K562 (cell line): ENCODE data around the gene CCDC200. TPM values are rescaled to one million over a fixed set of nuclear protein-coding genes. Genes with fewer than 3 reads are reported as not detected.

ENCODE experiments used
- ATAC-seq: fragments of 200-7000 bp; cut with Tn5 transposase; 3 replicates; pipeline ENCODE4 v1.9.1; 2020; ENCODE audit warnings: moderate library complexity
- BruUV-seq: library from RNA; stranded (reverse); fragments of 400-500 nt; replicated peaks from 2 replicates; lab custom pipeline; 2021; lab: Mats Ljungman, UMichigan
- CTCF ChIA-PET: fragments of 300-600 bp; formaldehyde crosslinking; extraction: SDS; loops from one replicate; lab custom pipeline; 2021; ENCODE audit warnings: low intra/inter-chr PET ratio; lab: Yijun Ruan, JAX
- POLR2A ChIA-PET: fragments of 300-600, 350-650 bp; sonication (Branson Sonifier 250); formaldehyde crosslinking; extraction: SDS; loops from one replicate; lab custom pipeline; 2021; ENCODE audit warnings: antibody characterized with exemption, inconsistent platforms; lab: Yijun Ruan, JAX
- DNase-seq, 4 experiments: peaks; one replicate each; pipeline versions ENCODE4 v3.0.0 to v3.0.0-alpha.2; 2011 to 2018; ENCODE audit warnings: low spot score in 3 of 4, mixed read lengths in 3 of 4; ENCODE audit errors: extremely low read depth in 1 of 4
- FAIRE-seq: peaks from 2 replicates; lab custom pipeline; 2011; peaks lifted over from hg19 to GRCh38; lab: Jason Lieb, UNC
- H2AFZ ChIP-seq: 2 replicates; pipeline ENCODE4 v1.6.0; 2011; ENCODE audit warnings: low read depth, low read length, control low read depth, inconsistent platforms
- H3K27ac ChIP-seq: fragments of 200-600 bp; 3 replicates; pipeline ENCODE4 v1.8.0; 2011; ENCODE audit warnings: low read depth, mild to moderate bottlenecking, control low read depth, inconsistent platforms, low read length, moderate library complexity, mixed read lengths; ENCODE audit errors: extremely low read depth
- H3K27me3 ChIP-seq, 2 experiments: fragments of 300-600 bp in 1 of 2; 2 replicates in 1 of 2; 3 replicates in 1 of 2; pipeline versions ENCODE4 v1.6.0 to v1.8.0; 2011; ENCODE audit warnings: inconsistent platforms in 2 of 2, low read length in 2 of 2, mild to moderate bottlenecking in 1 of 2, mixed read lengths in 1 of 2, moderate library complexity in 1 of 2; ENCODE audit not compliant: control insufficient read depth in 2 of 2, insufficient read depth in 2 of 2
- H3K36me3 ChIP-seq: fragments of 300-600 bp; 3 replicates; pipeline ENCODE4 v1.8.0; 2011; ENCODE audit warnings: mild to moderate bottlenecking, low read length, inconsistent platforms; ENCODE audit not compliant: control insufficient read depth, insufficient read depth
- H3K4me1 ChIP-seq, 2 experiments: fragments of 200-600 bp in 1 of 2; replicated peaks in 1 of 2; 2 replicates in 1 of 2; 3 replicates in 1 of 2; pipeline versions ENCODE4 v1.5.1 to v1.8.0; 2011; ENCODE audit warnings: inconsistent platforms in 2 of 2, low read length in 2 of 2, mild to moderate bottlenecking in 1 of 2, mixed read lengths in 1 of 2, moderate library complexity in 1 of 2; ENCODE audit not compliant: control insufficient read depth in 2 of 2, insufficient read depth in 2 of 2
- H3K4me2 ChIP-seq: 2 replicates; pipeline ENCODE4 v1.6.1; 2011; ENCODE audit warnings: low read length, control low read depth, inconsistent platforms, mixed read lengths; ENCODE audit not compliant: insufficient read depth
- H3K4me3 ChIP-seq: fragments of 200-600 bp; sonication (generic), shearing (Covaris generic); 2 replicates; pipeline ENCODE4 v1.5.1; 2016; ENCODE audit warnings: control low read depth, inconsistent platforms
- H3K79me2 ChIP-seq: fragments of 200-600 bp; 3 replicates; pipeline ENCODE4 v1.8.0; 2011; ENCODE audit warnings: low read length, inconsistent platforms; ENCODE audit not compliant: control insufficient read depth, insufficient read depth
- H3K9ac ChIP-seq, 2 experiments: 2 replicates each; pipeline versions ENCODE4 v1.6.0 to v1.6.1; 2011; ENCODE audit warnings: low read depth in 2 of 2, low read length in 2 of 2, control low read depth in 1 of 2, inconsistent platforms in 1 of 2, mild to moderate bottlenecking in 1 of 2, mixed read lengths in 1 of 2; ENCODE audit not compliant: insufficient read depth in 1 of 2
- H3K9me1 ChIP-seq: one replicate; pipeline ENCODE4 v1.6.0; 2011; ENCODE audit warnings: inconsistent platforms, mild to moderate bottlenecking, low read length, moderate library complexity; ENCODE audit not compliant: control insufficient read depth, insufficient read depth
- H3K9me3 ChIP-seq: replicated peaks from 2 replicates; pipeline ENCODE4 v1.5.1; 2011; ENCODE audit warnings: low read depth, low read length, inconsistent platforms; ENCODE audit not compliant: control insufficient read depth, insufficient read depth
- H4K20me1 ChIP-seq: replicated peaks from 2 replicates; pipeline ENCODE4 v1.6.1; 2011; ENCODE audit warnings: low read length, inconsistent platforms, mixed read lengths; ENCODE audit not compliant: control insufficient read depth, insufficient read depth
- DIDO1 ChIP-seq: fragments of 450-650 bp; IDR thresholded peaks from 2 replicates; pipeline ENCODE4 v1.6.1; 2016; ENCODE audit warnings: low read depth, missing biosample characterization, missing genetic modification characterization
- RAD21 ChIP-seq, 2 experiments: fragments of 250-450 bp in 1 of 2; fragments of 450-650 bp in 1 of 2; sonication (Bioruptor Pico) in 1 of 2; formaldehyde crosslinking in 1 of 2; IDR thresholded peaks in 1 of 2; conservative IDR thresholded peaks in 1 of 2; 2 replicates each; pipeline versions ENCODE4 v1.4.0 to v1.8.0; 2020 to 2022; ENCODE audit warnings: mild to moderate bottlenecking in 2 of 2, moderate library complexity in 1 of 2
- YY1 ChIP-seq, 3 experiments: IDR thresholded peaks; 2 replicates each; pipeline ENCODE4 v1.6.1; 2011; ENCODE audit warnings: low read length in 2 of 3, mild to moderate bottlenecking in 2 of 3, moderate library complexity in 2 of 3, borderline replicate concordance in 1 of 3, control low read depth in 1 of 3, low read depth in 1 of 3; ENCODE audit not compliant: insufficient read depth in 3 of 3, insufficient replicate concordance in 2 of 3, control insufficient read depth in 1 of 3, insufficient read length in 1 of 3; ENCODE audit errors: extremely low read depth in 1 of 3
- ZNF24 ChIP-seq: fragments of 450-650 bp; IDR thresholded peaks from 2 replicates; pipeline ENCODE4 v1.6.1; 2016
- ZNF699 ChIP-seq: fragments of 250-450 bp; sonication (Bioruptor Pico); IDR thresholded peaks from 2 replicates; pipeline ENCODE4 v1.8.0; 2021; ENCODE audit warnings: mild to moderate bottlenecking, moderate library complexity; ENCODE audit not compliant: insufficient replicate concordance
- WGBS: fragments of 100-300 bp; shearing (Covaris generic); methylation state at CpG from one replicate; pipeline ENCODE4 v1.1.6; 2016; ENCODE audit warnings: low coverage, mixed read lengths; ENCODE audit not compliant: insufficient coverage; ENCODE audit errors: missing lambda C conversion rate; 5-methylcytosine and 5-hydroxymethylcytosine counted together
- in situ Hi-C: fragments of 300-500 bp; cut with MboI; formaldehyde crosslinking; loops from 4 replicates; pipeline ENCODE4 v1.15.0; 2018; ENCODE audit warnings: inconsistent platforms, mixed read lengths
- intact Hi-C: fragments of 100-400 bp; cut with micrococcal nuclease; formaldehyde crosslinking; loops from 2 replicates; pipeline ENCODE4 v1.14.2; 2022
- polyA plus RNA-seq, 8 experiments: library from polyadenylated mRNA; depleted of rRNA in 4 of 8; stranded (reverse) in 5 of 8; unstranded in 3 of 8; fragments of >200 nt; fragmentation: Nextera tagmentation in 2 of 8; fragmentation: Illumina TruSeq in 1 of 8; extraction: Ambion mirVana in 2 of 8; extraction: Trizol in 1 of 8; gene quantifications; 2 replicates each; pipeline versions ENCODE4 v1.2.1 to v1.2.3, GENCODE V29; 2011 to 2014; ENCODE audit warnings: inconsistent platforms in 1 of 8, missing spikeins in 1 of 8
- total RNA-seq, 7 experiments: library from RNA; depleted of rRNA in 6 of 7; stranded (reverse); fragments of >200 nt in 6 of 7; fragmentation: Illumina TruSeq in 2 of 7; extraction: Trizol in 2 of 7; gene quantifications; 2 replicates each; pipeline versions ENCODE4 v1.2.1 to v1.2.3, GENCODE V29; 2011 to 2021; ENCODE audit warnings: low replicate concordance in 1 of 7

The CCDC200 gene
- total and polyA plus RNA-seq, 9 of the 15 experiments (the other 6 are each of a cell fraction or from before 2014, with no cell fraction given) = 0.14 TPM; not detected in 8

DNA sequence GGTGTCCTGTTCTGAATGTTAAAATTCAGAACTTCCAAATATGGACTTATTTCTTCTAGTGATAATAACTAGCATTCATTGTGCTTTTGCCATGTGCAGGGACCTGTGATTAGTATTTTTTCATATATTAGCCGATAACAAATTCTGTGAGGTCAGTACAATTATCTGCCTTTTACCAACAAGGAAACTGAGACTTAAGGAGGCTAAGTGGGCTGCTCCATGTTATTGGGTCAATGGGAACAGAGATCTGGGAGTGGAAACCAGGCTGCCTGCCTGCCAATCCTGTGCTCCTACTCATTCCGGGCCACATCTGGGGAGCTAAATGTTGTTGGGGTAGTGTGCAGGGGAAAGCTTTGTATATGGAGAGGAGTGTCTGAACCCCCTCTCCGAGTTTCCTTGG is 13.1 kb downstream of the CCDC200 start:
- Histone ChIP-seq H2AFZ (no peak overlapping the region), H3K79me2 (no peaks in the 10 kb centered on the region), H3K9me1 (no peaks in the 10 kb centered on the region), H3K4me2 (no peak overlapping the region), H3K36me3 (peaks cover 5% of the 10 kb centered on the region; the same call in 1 of the 3 replicates), H3K9ac (peak overlapping the region in 1 of 2 experiments; percentile 0; a peak in 1 of 4 replicates), H3K27me3 (no peaks in the 10 kb centered on the region), H4K20me1 (no peaks in the 10 kb centered on the region), H3K4me3 (no peak overlapping the region), H3K27ac (no peak overlapping the region), H3K4me1 (peaks cover 3 to 9% of the 10 kb centered on the region in 2 experiments; a peak in 2 of 5 replicates), H3K9me3 (no peaks in the 10 kb centered on the region)
- ChIA-PET CTCF (no interaction called here), POLR2A (interaction anchor here (0.6 to 7.6 kb wide), 5 partner anchors 11 to 204 kb away, joined by 3 to 89 read pairs (median 7); no protein-coding TSS in a partner anchor)
- ATAC-seq (no peak), FAIRE-seq (no peak), DNase-seq (no peak)
- no TSS peak for BruUV-seq
- 56% methylated on average over 3 of the region's 3 CpGs for WGBS
- TF ChIP-seq ZNF24 = no peak
- TF ChIP-seq RAD21 (CRISPR knock-in tag; conservative IDR thresholded peaks at IDR 0.05 in 1 of 2, IDR thresholded peaks at IDR 0.05 in 1 of 2) = no peak
- no peak for TF ChIP-seq DIDO1 (tag)
- no peak for TF ChIP-seq YY1 (IDR thresholded peaks at IDR 0.05; ENCODE audit: borderline replicate concordance in 1 of 3, control insufficient read depth in 1 of 3, extremely low read depth in 1 of 3, insufficient read depth in 3 of 3, insufficient read length in 1 of 3, insufficient replicate concordance in 2 of 3, low read depth in 1 of 3, low read length in 2 of 3)
- in situ Hi-C loops (no loop called here), intact Hi-C loops (no loop called here)

DNA sequence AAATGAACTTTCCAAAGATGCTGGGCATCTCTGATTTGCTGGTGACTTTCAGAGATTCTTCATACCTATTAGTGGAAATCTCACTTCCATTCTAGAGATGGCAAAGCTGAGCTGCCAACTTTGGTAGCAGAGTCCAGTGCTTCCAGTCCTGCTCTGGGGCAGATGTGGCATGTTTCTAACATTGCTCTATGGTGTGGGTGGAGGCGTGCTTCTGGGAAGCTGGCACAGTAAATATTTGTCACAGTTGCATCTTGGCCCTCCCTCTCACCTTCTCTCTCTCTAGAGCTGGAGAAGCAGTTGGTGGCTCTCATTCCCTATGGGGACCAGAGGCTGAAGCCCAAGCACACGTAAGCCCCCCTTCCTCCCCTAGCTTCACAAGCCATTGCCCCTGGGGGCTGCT is 14.9 kb downstream of the CCDC200 start:
- Histone ChIP-seq H3K4me1 (peaks cover 3 to 9% of the 10 kb centered on the region in 2 experiments; a peak in 2 of 5 replicates), H3K36me3 (peaks cover 12% of the 10 kb centered on the region; the same call in 2 of the 3 replicates), H3K27me3 (no peaks in the 10 kb centered on the region), H3K9ac (no peak overlapping the region)
- in situ Hi-C loops = no loop called here
- DNase-seq (no peak), ATAC-seq (no peak)
- intact Hi-C loops = no loop called here
- no peak for TF ChIP-seq ZNF699 (CRISPR knock-in tag)
- TF ChIP-seq, all 486 proteins: peak for 0
- Histone ChIP-seq H4K20me1 (no peaks in the 10 kb centered on the region), H3K4me2 (no peak overlapping the region), H3K79me2 (no peaks in the 10 kb centered on the region), H3K9me1 (no peaks in the 10 kb centered on the region), H3K27ac (no peak overlapping the region), H2AFZ (no peak overlapping the region), H3K4me3 (no peak overlapping the region), H3K9me3 (no peaks in the 10 kb centered on the region)
- POLR2A ChIA-PET = interaction anchor here (0.6 to 4.3 kb wide), 5 partner anchors 9 to 102 kb away, joined by 3 to 23 read pairs (median 6); no protein-coding TSS in a partner anchor
- CTCF ChIA-PET = no interaction called here
- 64% methylated on average over 1 of the region's 2 CpGs for WGBS
- FAIRE-seq = no peak
- BruUV-seq = no TSS peak
